AG10803 (cell line): ENCODE measurements around the gene CCT7.

Experiments
- DNase-seq: peaks from one replicate; pipeline ENCODE4 v3.0.0; 2010; ENCODE audit warnings: low read depth
- H3K4me3 ChIP-seq: 2 replicates; pipeline ENCODE4 v1.5.1; 2011; ENCODE audit warnings: mild to moderate bottlenecking, low read length, control low read depth
- TF ChIP-seq, protein P1 (sequence below): conservative IDR thresholded peaks from 2 replicates; pipeline ENCODE4 v1.5.1; 2011; ENCODE audit warnings: mild to moderate bottlenecking, low read length, control low read depth, inconsistent platforms

Gene CCT7

DNA sequence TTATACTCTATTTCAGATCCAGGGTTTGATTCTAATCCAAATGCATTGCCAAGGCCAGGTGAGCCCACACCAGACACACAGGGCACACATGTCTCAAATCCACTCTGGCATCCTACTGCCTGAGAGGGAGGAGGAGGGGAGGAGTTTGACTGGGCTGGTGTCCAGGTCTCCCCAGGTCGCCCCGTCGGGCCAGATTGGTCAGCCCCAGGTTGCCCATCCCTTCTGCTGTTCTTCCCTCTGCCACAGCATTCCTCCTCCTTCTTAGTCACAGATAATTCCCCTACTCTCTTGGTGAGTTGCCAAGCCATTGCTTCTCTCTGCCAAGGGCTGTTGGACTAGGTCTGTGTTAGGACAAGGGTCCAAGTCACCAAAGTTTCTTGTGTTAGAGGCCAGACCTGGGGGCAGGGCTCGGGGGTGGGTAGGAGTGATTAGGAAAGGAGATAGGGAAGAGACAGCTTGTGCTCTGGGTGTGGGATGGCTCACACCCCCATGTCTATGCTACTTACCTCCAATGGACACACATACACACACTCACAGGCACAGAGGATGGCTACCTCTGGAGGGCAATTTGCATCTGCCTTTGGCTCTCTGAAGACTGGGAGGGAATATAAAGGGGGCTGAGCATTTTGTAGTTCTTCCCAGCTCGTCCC, 61.8 kb downstream of the CCT7 start:
- no peak for DNase-seq
- H3K4me3 ChIP-seq: no peak overlapping the region
- TF ChIP-seq, protein P1, sequence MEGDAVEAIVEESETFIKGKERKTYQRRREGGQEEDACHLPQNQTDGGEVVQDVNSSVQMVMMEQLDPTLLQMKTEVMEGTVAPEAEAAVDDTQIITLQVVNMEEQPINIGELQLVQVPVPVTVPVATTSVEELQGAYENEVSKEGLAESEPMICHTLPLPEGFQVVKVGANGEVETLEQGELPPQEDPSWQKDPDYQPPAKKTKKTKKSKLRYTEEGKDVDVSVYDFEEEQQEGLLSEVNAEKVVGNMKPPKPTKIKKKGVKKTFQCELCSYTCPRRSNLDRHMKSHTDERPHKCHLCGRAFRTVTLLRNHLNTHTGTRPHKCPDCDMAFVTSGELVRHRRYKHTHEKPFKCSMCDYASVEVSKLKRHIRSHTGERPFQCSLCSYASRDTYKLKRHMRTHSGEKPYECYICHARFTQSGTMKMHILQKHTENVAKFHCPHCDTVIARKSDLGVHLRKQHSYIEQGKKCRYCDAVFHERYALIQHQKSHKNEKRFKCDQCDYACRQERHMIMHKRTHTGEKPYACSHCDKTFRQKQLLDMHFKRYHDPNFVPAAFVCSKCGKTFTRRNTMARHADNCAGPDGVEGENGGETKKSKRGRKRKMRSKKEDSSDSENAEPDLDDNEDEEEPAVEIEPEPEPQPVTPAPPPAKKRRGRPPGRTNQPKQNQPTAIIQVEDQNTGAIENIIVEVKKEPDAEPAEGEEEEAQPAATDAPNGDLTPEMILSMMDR: no peak

DNA sequence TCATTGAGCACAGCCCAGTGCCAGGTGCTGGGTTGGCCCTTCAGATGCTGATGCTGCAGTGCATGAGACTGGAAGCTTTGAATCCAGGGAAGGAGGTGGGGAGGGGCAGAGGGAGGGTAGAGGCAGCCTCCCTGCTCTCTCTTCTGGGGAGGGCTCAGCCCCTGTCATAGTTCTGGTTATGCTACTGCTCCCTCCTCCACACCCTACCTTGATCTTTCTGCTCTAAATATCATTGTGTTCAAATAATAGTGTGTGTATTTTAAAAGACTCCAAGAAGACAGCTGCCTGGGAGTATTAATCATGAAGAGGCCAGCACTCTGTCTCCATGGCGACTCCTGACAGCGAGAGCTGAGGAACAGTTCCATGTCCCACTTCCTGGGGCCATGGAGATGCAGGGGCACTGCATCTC, 63.0 kb downstream of the CCT7 start:
- H3K4me3 ChIP-seq: no peak overlapping the region
- DNase-seq: no peak
- TF ChIP-seq, protein P1: no peak

DNA sequence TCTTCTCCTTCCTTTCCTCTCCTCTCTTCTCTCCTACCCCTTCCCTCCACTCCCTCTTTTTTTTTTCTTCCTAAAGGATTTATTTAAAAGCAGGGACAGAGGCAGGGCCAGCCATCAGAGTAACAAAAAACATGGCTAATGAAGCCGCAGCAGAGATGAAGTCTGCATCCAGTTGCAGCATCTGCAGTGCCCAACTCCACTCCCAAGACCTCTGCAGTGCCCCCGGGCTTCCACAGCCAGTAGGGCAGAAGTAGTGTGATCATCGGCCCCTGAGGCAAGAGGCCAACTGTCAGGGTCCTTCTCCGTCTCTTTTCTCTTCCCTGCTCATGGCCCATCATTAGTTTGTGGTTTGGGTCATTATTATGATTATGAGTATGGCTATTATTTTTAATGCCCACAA, 63.5 kb downstream of the CCT7 start:
- TF ChIP-seq, protein P1: no peak
- H3K4me3 ChIP-seq: no peak overlapping the region
- no peak for DNase-seq

DNA sequence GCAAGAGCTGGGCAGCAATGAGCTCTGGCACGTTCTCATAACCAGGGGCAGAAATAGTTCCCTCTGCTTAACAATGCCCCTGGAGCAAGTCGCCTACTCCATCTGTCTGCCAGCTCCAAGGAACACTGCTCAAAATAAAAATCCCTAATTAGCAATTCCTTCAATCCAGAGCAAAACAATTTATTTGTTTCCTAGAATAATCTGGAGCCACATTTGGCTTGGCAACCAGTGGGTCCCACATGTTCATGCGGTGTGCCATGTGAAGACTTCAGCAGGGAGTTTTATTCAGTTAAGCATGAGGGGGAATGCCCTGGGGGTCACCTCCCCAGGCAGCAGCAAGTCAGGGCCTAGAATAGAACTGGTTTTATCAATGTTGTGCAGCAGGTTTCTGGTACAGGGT, 66.8 kb downstream of the CCT7 start:
- TF ChIP-seq, protein P1: no peak
- H3K4me3 ChIP-seq: no peak overlapping the region
- DNase-seq: no peak

DNA sequence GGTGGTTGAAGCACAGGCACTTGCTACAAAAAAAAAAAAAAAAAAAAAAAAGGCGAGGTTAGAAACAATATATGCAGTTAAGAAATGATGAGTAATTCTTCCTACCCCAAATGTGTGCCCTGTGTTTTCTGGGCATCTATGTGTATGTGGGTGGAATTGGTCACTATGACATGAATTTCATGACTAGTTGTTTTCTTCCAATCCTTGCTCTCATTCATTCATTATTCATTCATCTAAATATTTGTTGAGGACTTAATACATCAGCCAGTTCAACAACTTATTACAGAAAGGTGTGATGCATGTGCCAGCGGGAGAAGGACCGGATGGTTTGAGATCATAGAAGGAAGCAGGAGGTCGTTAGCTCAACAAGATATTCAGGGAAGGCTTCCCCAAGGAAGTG, 67.5 kb downstream of the CCT7 start:
- H3K4me3 ChIP-seq: no peak overlapping the region
- DNase-seq: no peak
- TF ChIP-seq, protein P1: no peak
